ENCODE measurements around the gene ZBTB8A. TPM values are rescaled to one million over a fixed set of nuclear protein-coding genes. Genes with fewer than 3 reads are reported as not detected.
"Not testable (repeated sequence)": the region's sequence is repeated elsewhere in the genome, so short reads cannot be mapped to it uniquely, and the experiment has no call there.

Gene ZBTB8A
- total RNA-seq, result not detected

DNA sequence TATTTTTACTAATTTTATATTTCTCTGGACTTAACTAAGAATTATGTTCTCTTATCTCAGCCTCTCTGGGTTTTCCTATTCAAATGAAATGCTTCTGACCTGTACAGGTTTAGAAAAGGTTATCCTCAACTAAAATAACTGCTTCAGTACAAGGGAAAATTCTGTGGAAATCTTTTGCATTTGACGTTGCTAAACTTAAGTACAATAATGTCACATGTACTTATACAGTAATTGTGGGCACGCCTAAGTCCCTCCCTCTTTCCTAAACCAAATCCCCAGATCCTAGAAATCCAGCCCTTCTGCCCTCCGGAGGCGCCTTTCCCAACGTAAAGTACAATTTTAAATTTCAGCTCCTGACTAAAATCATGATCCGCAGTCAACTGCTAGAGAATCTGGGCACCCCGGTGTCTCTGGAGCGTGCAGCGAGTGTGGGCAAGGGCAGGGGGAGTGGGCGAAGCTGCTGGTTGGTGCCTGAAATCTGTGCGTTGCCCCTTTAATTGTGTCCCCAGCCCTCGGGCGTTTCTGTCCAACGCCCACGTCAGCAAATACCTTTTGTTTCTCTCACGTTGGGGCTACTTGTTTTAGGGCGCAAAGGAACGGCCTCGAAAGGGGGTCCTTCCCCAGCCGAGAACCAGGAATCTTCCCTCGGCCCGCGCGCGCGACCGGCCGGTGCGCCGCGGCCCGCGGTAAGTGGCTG lies at the start of gene ZBTB8A:
ZBTB8A (plus strand) TSS at position 541 of the 697 bp plus-strand sequence. CDS start 53,505 bp downstream, outside the sequence.
- DNase-seq, result no peak

DNA sequence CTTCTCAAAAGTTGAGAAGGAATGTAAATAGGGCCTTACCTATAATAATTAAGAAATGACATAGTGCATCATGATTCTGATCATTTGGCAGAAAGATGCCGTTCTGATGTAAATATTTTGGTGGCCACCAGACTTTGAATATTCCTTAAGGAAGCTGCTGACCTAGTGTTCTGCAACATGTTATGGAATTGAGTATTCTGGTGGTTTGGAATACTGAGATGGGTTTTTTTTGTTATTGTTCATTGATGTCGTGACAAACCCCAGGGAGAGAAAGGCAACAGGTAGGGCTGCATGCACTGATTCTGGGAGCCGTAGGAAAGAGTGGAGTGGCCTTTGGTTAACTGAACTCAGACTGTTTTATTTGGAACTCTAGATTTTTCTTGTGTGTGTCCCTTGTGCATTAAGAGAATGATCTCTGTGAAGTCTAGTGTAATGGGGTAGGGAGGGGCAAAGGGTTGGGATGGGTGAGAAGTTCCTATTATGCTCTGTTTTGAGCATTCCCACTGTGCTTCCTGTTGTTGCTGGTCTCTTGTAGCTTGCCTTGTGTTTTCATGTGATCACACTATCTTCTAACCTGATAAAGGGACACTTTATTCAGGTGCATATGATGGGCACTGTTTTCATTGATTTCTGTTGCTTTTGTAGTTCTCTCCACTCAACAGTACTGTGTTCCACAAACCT lies 49.3 kb upstream of the ZBTB8A start:
- no peak for DNase-seq

DNA sequence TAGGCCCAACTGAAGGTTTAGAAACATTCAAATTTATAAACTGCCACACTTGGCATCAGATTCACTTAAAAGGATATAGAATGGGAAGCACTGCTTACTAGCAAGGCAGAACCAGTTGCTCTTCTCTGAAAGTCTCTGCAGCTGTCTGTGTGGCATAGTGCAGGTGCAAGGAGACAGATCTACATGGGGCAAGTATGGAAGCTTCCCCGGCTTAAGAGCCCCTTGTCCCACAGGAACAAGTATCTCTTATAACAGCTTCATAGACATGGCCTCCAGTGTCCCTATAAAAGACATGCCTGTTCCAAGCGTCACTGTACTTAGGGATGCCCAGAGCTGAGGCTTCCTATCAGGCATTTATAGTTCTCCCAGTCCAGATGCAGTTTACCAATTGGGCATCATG lies 47.8 kb upstream of the ZBTB8A start:
- DNase-seq, result no peak

DNA sequence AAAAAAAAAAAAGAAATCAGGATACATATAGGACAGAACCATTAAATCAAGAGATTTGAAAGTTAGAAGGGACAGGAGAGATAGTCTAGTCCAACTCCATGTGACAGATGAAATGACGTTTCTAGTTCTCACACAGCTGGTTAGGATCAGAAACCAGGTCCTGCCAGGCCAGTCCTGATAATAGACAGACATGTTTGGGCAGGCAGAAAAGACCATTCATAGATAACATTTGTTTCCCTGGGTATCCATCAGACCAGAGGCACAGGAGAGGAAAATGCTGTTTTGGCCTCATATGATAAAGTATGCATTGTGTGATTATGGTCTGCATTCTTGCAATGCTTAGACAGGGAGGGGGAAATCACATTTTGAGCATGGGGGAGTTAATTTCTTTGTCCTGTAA lies 45.0 kb upstream of the ZBTB8A start:
- no peak for DNase-seq

DNA sequence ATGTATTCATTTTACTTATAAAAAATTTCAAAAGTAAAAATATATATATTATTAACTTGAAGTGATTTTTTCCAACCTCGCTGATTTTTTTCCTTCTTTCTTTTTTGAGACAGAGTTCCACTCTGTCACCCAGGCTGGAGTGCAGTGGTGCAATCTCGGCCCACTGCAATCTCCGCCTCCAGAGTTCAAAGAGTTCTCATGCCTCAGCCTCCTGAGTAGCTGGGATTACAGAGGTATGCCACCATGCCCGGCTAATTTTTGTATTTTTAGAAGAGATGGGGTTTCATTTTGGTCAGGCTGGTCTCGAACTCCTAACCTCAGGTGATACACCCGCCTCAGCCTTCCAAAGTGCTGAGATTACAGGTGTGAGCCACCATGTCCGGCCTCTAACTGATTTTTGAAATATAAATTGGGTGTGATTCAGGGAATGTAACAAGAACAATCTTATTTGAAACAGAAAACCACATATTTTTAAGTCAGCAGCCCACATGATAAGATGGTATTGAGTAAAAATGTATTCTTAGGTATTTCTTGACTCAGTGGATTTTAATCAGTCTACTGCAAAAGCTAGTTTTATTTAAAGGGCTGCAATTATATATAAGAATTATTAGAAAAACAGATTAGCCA lies 44.4 kb upstream of the ZBTB8A start:
- no peak for DNase-seq

GRCh38 chr1:32496127-32496526 lies 43.1 kb upstream of the ZBTB8A start:
- DNase-seq, result no peak

- no peak for DNase-seq
Observed at GRCh38 chr1:32498751-32499150, 40.5 kb upstream of the ZBTB8A start.

DNA sequence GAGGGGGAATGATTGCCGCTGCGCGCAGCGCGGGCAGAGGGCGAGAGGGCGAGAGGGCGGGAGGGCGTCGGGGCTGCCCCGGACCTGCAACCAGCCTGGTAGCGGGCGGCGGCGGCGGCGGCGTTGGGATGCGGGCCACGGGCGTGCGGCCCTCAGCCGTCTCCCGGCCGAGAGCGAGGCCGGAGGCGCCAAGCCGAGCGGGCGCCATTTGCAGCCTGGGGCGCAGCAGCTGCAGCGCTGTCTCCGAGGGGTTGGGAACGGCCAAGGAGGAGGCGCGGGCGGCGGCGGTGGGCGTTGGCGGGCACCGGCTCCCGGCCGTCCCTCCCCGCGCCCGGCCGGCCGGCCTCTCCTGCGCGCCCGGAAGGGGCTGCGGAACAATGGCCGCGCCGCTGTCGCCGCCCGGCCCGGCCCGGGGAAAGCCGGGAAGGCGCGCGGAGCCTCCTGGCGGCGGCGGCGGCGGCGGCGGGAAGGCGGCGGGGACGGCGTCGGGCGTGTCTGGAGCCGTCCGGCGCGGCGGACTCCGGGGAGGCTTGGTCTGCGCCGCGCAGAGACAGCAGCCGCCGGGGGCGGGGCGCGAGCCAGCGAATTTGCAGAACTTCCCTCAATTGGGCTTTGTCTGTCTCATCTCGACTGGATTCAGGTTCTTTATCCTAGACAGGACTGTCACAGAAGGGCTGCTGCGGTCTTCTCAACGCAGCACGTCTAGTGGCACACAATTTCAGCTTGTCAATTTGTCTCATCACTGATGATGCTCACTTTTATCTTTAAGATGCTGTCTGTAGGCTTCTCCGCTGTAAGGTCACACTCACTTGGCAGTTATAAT lies 38.6 kb upstream of the ZBTB8A start:
- DNase-seq, result no peak

GRCh38 chr1:32501865-32502264 lies 37.4 kb upstream of the ZBTB8A start:
- DNase-seq, result no peak

DNA sequence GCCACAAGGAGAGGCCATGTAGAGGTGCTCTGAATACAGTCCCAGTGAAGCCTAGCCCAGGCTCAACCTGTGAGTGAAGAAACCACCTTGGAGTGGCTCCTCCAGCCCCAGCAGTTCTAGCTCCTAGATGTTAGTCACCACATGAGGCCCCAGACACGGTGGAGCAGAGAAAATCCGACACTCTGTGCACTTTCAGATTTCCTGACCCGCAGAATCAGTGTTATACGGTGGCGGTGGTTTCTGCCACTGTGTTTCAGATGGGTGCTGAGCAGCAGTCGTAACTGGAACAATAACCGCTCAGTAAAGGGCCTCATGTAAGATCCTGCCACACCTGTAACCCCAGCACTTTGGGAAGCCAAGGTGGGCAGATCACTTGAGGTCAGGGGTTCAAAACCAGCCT lies 36.1 kb upstream of the ZBTB8A start:
- DNase-seq, result no peak

GRCh38 chr1:32507021-32507420 lies 32.2 kb upstream of the ZBTB8A start:
- no peak for DNase-seq

- DNase-seq, result no peak
Observed at GRCh38 chr1:32508761-32509160, 30.5 kb upstream of the ZBTB8A start.

GRCh38 chr1:32509939-32510338 lies 29.3 kb upstream of the ZBTB8A start:
- no peak for DNase-seq

GRCh38 chr1:32516402-32516801 lies 22.8 kb upstream of the ZBTB8A start:
- no peak for DNase-seq

DNA sequence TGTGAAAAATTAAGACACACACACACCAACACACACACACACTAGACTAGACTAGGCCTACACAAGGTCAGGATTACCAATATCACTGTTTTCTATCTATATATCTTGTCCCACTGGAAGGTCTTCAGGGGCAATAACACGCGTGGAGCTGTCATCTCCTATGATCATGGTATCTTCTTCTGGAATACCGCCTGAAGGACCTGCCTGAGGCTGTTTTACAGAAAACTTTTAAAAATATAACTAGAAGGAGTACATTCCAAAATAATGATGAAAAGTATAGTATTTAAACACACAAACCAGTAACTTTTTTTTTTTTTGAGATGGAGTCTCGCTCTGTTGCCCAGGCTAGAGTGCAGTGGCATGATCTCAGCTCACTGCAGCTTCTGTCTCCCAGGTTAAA lies 20.3 kb upstream of the ZBTB8A start:
- no peak for DNase-seq

DNA sequence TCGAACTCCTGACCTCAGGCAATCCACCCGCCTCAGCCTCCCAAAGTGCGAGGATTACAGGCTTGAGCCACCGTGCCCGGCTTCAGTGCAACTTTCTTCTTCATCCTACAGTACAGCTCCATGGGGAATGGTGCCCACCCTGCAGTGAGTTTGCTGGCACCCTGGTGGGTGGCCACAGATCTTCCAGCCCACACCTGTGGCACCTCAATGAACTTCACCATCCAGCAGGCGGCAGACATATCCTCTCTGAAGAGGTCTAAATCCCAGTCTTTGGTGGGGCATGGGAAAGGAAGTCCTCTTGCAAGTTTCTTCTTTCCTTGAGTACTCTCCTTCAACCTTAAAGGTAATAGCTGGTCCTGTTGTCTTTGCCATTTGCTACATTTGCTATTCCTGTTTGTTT lies 18.1 kb upstream of the ZBTB8A start:
- no peak for DNase-seq

- no peak for DNase-seq
Observed at GRCh38 chr1:32525053-32525452, 14.2 kb upstream of the ZBTB8A start.

DNA sequence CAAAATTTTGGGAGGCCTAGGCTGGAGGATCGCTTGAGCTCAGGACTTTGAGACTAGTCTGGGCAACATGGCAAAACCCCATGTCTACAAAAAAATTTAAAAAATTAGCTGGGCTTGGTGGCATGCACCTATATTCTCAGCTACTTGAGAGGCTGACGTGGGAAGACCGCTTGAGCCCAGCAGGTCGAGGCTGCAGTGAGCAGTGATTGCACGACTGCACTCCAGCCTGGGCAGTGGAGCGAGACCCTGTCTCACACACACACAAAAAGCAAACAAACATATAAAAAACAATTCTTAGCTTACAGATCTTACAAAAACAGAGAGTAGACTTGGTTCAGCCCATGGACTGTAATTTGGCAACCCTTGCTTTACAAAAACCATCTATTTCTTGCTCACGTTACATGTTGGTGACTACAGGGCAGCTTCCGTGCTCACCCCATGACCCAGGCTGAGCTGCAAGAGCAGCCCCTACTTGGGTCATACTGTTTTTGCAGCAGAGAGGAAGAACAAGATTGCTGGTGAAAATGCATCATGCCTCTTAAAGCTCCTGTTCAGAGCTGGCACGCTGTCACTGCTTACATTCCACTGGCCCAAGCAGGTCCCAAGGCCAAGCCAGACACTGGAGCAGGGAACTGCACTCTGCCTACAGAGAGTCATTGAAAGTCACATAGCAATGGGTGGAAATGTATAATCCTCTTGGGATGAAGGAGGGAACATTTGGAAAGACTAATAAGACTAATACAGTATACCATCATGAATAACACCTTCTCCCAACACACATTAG lies 13.4 kb upstream of the ZBTB8A start:
- no peak for DNase-seq

DNA sequence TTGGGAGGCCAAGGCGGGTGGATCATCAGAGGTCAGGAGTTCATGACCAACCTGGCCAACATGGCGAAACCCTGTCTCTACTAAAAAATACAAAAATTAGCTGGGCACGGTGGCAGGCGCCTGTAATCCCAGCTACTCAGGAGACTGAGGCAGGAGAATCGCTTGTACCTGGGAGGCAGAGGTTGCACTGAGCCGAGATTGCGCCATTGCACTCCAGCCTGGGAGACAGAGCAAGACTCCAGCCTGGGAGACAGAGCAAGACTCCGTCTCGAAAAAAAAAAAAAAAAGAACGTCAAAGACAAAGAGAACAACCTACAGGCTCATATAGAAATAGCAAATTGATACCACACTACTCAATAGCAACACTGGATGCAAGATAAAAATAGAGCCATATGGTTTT lies 10.7 kb upstream of the ZBTB8A start:
- DNase-seq, result not testable (repeated sequence)

GRCh38 chr1:32533792-32534327 lies 5.4 kb upstream of the ZBTB8A start:
- no peak for DNase-seq

DNA sequence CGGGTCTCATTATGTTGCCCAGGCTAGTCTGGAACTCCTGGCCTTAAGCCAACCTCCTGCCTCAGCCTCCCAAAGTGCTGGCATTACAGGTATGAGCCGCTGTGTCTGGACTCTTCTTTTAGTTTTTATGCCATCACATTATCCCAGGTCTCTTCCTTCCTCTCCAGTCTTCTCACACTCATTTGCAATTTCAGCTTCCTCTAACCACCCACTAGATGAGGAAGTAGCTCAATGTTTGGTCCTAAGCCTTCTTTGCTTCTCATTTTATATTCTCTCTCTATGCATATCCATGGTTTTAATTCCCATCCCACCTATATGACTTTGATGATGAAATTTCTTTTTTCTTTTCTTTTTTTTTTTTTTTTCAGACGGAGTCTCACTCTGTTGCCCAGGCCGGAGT lies 3.1 kb upstream of the ZBTB8A start:
- no peak for DNase-seq

- no peak for DNase-seq
Observed at GRCh38 chr1:32536764-32537163, 2.5 kb upstream of the ZBTB8A start.

All from effector CD4-positive, alpha-beta T cell (primary cell).